Measurements from ENCODE around the gene SHCBP1.

DNA sequence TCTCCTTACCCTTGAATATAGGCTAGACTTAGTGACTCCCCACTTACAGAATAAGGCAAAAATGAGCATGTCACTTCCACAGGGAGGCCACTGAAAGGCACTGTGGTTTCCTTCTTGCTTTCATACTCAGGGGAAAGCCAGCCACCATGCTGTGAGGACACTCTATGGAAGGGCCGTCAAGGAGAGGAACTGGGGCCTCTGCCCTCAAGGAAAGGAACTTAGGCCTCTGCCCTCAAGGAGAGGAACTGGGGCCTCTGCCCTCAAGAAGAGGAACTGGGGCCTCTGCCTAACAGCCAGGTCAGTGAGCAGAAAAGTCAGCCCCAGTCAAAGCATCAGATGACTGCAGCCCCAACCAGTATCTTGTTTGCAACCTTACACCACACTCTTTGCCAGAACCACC lies 37.7 kb upstream of the SHCBP1 start:
- TF ChIP-seq CTCF (conservative IDR thresholded peaks at IDR 0.05; ENCODE audit: low read depth, low read length) (no peak), EZH2phosphoT487 (IDR thresholded peaks at IDR 0.05; ENCODE audit: borderline replicate concordance, low read length) (no peak), EZH2 (IDR thresholded peaks at IDR 0.05; ENCODE audit: low read length, unreplicated experiment) (no peak)

Measured in PC-3 (cell line).